ENCODE results near the gene WNT11.

The WNT11 gene

DNA sequence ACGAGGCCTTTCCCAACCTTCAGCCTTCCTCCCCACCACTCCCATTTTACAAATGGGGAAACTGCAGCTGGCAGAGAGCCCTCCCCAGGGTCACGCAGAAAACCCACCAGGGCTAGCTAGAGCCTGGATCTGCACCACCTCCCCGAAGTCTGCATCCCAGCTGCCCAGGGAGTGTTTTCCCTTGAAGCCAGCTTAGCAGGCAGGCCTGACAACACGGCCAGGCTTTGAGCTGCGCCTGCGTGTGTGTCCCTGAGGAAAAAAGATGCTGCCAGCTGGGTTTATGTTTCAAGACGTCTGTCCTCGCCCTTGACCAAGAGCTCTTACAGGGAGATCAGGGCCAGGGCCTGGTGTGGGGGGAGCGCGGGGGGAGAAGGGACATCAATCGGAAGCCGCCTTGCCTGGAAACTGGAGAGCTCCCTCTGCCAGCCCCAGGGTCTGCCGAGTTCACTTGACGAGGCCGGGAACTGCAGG is 20.3 kb downstream of the WNT11 start:
- Histone ChIP-seq H4K8ac (ENCODE audit: low read depth, low read length) (no peak overlapping the region), H3K79me2 (ENCODE audit: control insufficient read depth, insufficient read depth, low read length) (no peaks in the 10 kb centered on the region), H3K79me1 (ENCODE audit: low read length) (no peaks in the 10 kb centered on the region), H3K18ac (ENCODE audit: low read length) (no peak overlapping the region), H3K27me3 (ENCODE audit: insufficient read depth, low read length, poor library complexity) (no peaks in the 10 kb centered on the region), H3K9ac (ENCODE audit: low read length) (no peak overlapping the region), H3K36me3 (ENCODE audit: control insufficient read depth, insufficient read depth, low read length) (no peaks in the 10 kb centered on the region), H2BK5ac (ENCODE audit: low read length) (no peak overlapping the region), H3K4me2 (ENCODE audit: low read length) (no peak overlapping the region), H3K23ac (ENCODE audit: low read length) (no peak overlapping the region), H3K56ac (ENCODE audit: low read length) (peak overlapping the region; percentile 52), H3K4me1 (ENCODE audit: control insufficient read depth, low read depth, low read length) (peaks cover 2% of the 10 kb centered on the region), H3K27ac (ENCODE audit: low read depth, low read length) (no peak overlapping the region), H2BK120ac (ENCODE audit: low read depth, low read length) (no peak overlapping the region), H3K4me3 (ENCODE audit: low read length) (no peak overlapping the region), H4K5ac (ENCODE audit: low read length) (no peak overlapping the region), H3K4ac (ENCODE audit: low read depth, low read length) (no peak overlapping the region), H2AK5ac (ENCODE audit: low read length) (no peak overlapping the region), H2BK15ac (replicated peaks; ENCODE audit: low read depth) (no peak overlapping the region)
- WGBS (ENCODE audit: extremely low coverage, insufficient coverage, low lambda C conversion rate), result no CpG with 5 or more reads among the region's 15 CpGs
- no peak for DNase-seq

DNA sequence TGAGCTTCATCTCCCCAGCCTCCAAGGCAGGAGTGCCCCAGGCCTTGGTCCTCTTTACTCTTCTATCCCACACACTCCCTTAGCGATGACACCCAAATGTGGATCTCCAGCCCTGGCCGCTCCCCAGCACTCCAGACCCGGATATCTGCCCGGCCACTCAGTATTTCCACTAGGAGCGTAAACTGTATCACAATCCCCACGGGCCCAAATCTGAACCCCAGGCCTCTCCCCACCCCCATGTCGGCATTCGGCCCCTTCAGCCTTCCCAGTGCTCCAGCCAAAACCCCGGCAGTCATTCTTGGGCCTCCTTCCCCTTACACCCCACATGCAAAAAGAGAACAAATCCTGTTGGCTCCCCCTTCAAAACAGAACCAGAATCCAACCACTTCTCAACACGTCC is 20.8 kb downstream of the WNT11 start:
- Histone ChIP-seq H3K36me3 (ENCODE audit: control insufficient read depth, insufficient read depth, low read length) (no peaks in the 10 kb centered on the region), H3K4me2 (ENCODE audit: low read length) (no peak overlapping the region), H4K8ac (ENCODE audit: low read depth, low read length) (no peak overlapping the region), H3K4me1 (ENCODE audit: control insufficient read depth, low read depth, low read length) (peaks cover 2% of the 10 kb centered on the region), H3K27ac (ENCODE audit: low read depth, low read length) (no peak overlapping the region), H2BK15ac (replicated peaks; ENCODE audit: low read depth) (no peak overlapping the region), H3K27me3 (ENCODE audit: insufficient read depth, low read length, poor library complexity) (no peaks in the 10 kb centered on the region), H3K56ac (ENCODE audit: low read length) (no peak overlapping the region), H3K23ac (ENCODE audit: low read length) (no peak overlapping the region), H3K18ac (ENCODE audit: low read length) (no peak overlapping the region), H3K4me3 (ENCODE audit: low read length) (no peak overlapping the region), H4K5ac (ENCODE audit: low read length) (no peak overlapping the region), H3K79me1 (ENCODE audit: low read length) (no peaks in the 10 kb centered on the region), H3K9ac (ENCODE audit: low read length) (no peak overlapping the region), H2AK5ac (ENCODE audit: low read length) (no peak overlapping the region), H2BK5ac (ENCODE audit: low read length) (no peak overlapping the region), H2BK120ac (ENCODE audit: low read depth, low read length) (no peak overlapping the region), H3K4ac (ENCODE audit: low read depth, low read length) (no peak overlapping the region), H3K79me2 (ENCODE audit: control insufficient read depth, insufficient read depth, low read length) (no peaks in the 10 kb centered on the region)
- no peak for DNase-seq
- WGBS (ENCODE audit: extremely low coverage, insufficient coverage, low lambda C conversion rate), result no CpG with 5 or more reads among the region's 10 CpGs

DNA sequence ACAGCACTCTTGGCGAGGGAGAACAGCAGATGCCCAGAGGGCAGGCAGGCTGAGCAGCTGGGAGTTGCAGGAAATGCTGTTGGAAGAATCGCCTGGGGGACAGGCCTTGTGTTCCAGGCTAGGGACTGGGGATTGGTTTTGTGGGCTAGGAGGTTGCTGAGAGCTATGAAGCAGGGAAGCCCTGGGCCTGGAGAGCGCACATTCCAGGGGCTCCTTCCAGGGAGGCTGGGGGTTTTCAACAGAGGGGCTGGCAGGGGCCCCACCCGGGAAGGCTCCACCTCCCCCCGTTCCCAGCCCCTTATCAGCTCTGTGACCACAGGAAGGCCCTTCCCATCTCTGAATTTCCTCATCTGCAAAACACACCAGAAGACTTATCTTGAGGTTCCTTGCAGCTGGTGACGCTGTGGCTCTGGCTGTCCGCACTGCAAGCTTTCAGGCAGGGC is 21.7 kb downstream of the WNT11 start:
- Histone ChIP-seq H4K5ac (ENCODE audit: low read length) (no peak overlapping the region), H3K27ac (ENCODE audit: low read depth, low read length) (no peak overlapping the region), H3K4me3 (ENCODE audit: low read length) (no peak overlapping the region), H3K18ac (ENCODE audit: low read length) (no peak overlapping the region), H2AK5ac (ENCODE audit: low read length) (no peak overlapping the region), H3K4me1 (ENCODE audit: control insufficient read depth, low read depth, low read length) (peaks cover 2% of the 10 kb centered on the region), H3K27me3 (ENCODE audit: insufficient read depth, low read length, poor library complexity) (no peaks in the 10 kb centered on the region), H3K36me3 (ENCODE audit: control insufficient read depth, insufficient read depth, low read length) (no peaks in the 10 kb centered on the region), H2BK120ac (ENCODE audit: low read depth, low read length) (no peak overlapping the region), H3K79me1 (ENCODE audit: low read length) (no peaks in the 10 kb centered on the region), H3K4ac (ENCODE audit: low read depth, low read length) (no peak overlapping the region), H2BK5ac (ENCODE audit: low read length) (no peak overlapping the region), H4K8ac (ENCODE audit: low read depth, low read length) (no peak overlapping the region), H3K79me2 (ENCODE audit: control insufficient read depth, insufficient read depth, low read length) (no peaks in the 10 kb centered on the region), H3K4me2 (ENCODE audit: low read length) (no peak overlapping the region), H3K9ac (ENCODE audit: low read length) (no peak overlapping the region), H3K56ac (ENCODE audit: low read length) (no peak overlapping the region), H3K23ac (ENCODE audit: low read length) (no peak overlapping the region), H2BK15ac (replicated peaks; ENCODE audit: low read depth) (no peak overlapping the region)
- DNase-seq, result peak; percentile 80
- no CpG with 5 or more reads among the region's 7 CpGs for WGBS (ENCODE audit: extremely low coverage, insufficient coverage, low lambda C conversion rate)

DNA sequence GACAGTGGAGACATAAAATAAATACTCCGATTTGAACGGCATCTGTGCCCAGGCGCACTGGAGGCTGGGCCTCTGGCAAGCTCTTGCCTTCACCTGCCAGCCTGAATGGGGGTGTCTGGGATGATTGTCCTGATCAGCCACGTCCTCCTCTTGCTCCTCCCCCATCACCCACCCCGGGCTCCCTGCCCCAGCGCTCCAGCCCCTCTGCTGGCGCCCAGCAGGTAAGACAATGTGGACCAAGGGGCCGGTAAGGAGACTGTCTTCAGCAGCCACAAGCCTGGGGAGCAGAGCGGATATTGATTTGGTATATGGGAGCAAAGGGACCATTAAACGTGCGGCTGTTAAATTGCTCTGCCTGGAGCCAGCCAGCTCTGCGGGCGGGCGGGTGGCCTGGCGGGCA is 24.9 kb downstream of the WNT11 start:
- peaks cover 2% of the 10 kb centered on the region for H3K4me1 ChIP-seq (ENCODE audit: control insufficient read depth, low read depth, low read length)
- no peaks in the 10 kb centered on the region for H3K79me2 ChIP-seq (ENCODE audit: control insufficient read depth, insufficient read depth, low read length)
- WGBS (ENCODE audit: extremely low coverage, insufficient coverage, low lambda C conversion rate), result no CpG with 5 or more reads among the region's 15 CpGs
- H3K4me2 ChIP-seq (ENCODE audit: low read length), result no peak overlapping the region
- no peak overlapping the region for H3K27ac ChIP-seq (ENCODE audit: low read depth, low read length)
- H3K79me1 ChIP-seq (ENCODE audit: low read length), result no peaks in the 10 kb centered on the region
- H4K5ac ChIP-seq (ENCODE audit: low read length), result no peak overlapping the region
- H3K56ac ChIP-seq (ENCODE audit: low read length), result no peak overlapping the region
- H3K4ac ChIP-seq (ENCODE audit: low read depth, low read length), result no peak overlapping the region
- H2AK5ac ChIP-seq (ENCODE audit: low read length), result no peak overlapping the region
- H3K9ac ChIP-seq (ENCODE audit: low read length), result no peak overlapping the region
- H3K27me3 ChIP-seq (ENCODE audit: insufficient read depth, low read length, poor library complexity), result no peaks in the 10 kb centered on the region
- H2BK120ac ChIP-seq (ENCODE audit: low read depth, low read length), result no peak overlapping the region
- H3K4me3 ChIP-seq (ENCODE audit: low read length), result no peak overlapping the region
- no peak overlapping the region for H2BK5ac ChIP-seq (ENCODE audit: low read length)
- H3K36me3 ChIP-seq (ENCODE audit: control insufficient read depth, insufficient read depth, low read length), result no peaks in the 10 kb centered on the region
- no peak overlapping the region for H3K18ac ChIP-seq (ENCODE audit: low read length)
- H2BK15ac ChIP-seq (replicated peaks; ENCODE audit: low read depth), result no peak overlapping the region
- H4K8ac ChIP-seq (ENCODE audit: low read depth, low read length), result no peak overlapping the region
- peak; percentile 27 for DNase-seq
- no peak overlapping the region for H3K23ac ChIP-seq (ENCODE audit: low read length)

DNA sequence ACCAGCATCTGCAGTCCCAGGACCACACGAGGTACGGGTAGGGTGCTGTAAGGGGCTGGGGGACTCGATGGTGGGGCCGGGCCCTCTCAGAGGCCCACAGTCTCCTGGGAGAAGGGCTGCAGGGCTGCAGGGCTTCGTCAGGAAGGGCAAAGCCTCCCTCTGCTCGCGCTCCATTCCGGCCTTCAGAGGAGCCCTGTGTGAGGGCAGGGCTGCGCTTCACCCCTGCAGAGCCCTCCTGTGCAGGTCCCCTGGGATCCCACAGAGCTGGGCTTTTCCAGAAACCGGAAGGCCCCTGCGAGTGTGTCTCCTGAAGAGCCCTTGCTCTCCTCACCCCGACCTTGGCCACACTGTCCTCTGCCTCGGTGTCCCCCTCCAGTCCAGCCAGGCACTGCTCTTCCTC is 27.2 kb downstream of the WNT11 start:
- H3K56ac ChIP-seq (ENCODE audit: low read length), result no peak overlapping the region
- H3K27me3 ChIP-seq (ENCODE audit: insufficient read depth, low read length, poor library complexity), result no peaks in the 10 kb centered on the region
- no peaks in the 10 kb centered on the region for H3K79me1 ChIP-seq (ENCODE audit: low read length)
- no peak overlapping the region for H4K5ac ChIP-seq (ENCODE audit: low read length)
- no peak overlapping the region for H3K23ac ChIP-seq (ENCODE audit: low read length)
- no peak overlapping the region for H3K9ac ChIP-seq (ENCODE audit: low read length)
- H3K18ac ChIP-seq (ENCODE audit: low read length), result no peak overlapping the region
- no peak overlapping the region for H3K27ac ChIP-seq (ENCODE audit: low read depth, low read length)
- H3K4me3 ChIP-seq (ENCODE audit: low read length), result no peak overlapping the region
- no peak overlapping the region for H2BK15ac ChIP-seq (replicated peaks; ENCODE audit: low read depth)
- H3K4ac ChIP-seq (ENCODE audit: low read depth, low read length), result no peak overlapping the region
- DNase-seq, result no peak
- no peak overlapping the region for H3K4me2 ChIP-seq (ENCODE audit: low read length)
- H2BK120ac ChIP-seq (ENCODE audit: low read depth, low read length), result no peak overlapping the region
- H3K79me2 ChIP-seq (ENCODE audit: control insufficient read depth, insufficient read depth, low read length), result no peaks in the 10 kb centered on the region
- no peaks in the 10 kb centered on the region for H3K36me3 ChIP-seq (ENCODE audit: control insufficient read depth, insufficient read depth, low read length)
- no CpG with 5 or more reads among the region's 13 CpGs for WGBS (ENCODE audit: extremely low coverage, insufficient coverage, low lambda C conversion rate)
- H4K8ac ChIP-seq (ENCODE audit: low read depth, low read length), result no peak overlapping the region
- no peak overlapping the region for H2BK5ac ChIP-seq (ENCODE audit: low read length)
- no peak overlapping the region for H2AK5ac ChIP-seq (ENCODE audit: low read length)
- peaks cover 3% of the 10 kb centered on the region for H3K4me1 ChIP-seq (ENCODE audit: control insufficient read depth, low read depth, low read length)

DNA sequence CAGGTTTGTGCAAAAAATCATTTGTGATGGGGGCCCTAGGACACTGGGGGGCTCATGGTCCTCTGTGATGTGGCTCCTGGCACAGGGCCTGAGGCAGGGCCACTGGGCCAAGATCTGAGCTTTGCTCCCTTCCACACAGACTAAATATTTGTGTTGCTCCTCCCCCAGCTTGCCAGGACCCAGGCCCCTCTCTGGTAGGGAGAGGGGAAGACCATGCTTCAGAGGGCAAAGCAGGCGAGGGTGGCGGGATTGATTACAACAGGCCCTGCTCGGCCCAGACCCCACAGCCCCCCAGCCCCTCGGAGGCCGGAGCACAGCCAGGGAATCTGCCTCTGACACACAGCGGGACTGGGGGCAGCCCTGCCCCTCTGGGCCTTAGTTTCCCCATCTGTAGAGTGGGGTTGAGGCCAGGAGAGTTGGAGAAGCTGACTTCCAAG is 29.0 kb downstream of the WNT11 start:
- no peak overlapping the region for H3K23ac ChIP-seq (ENCODE audit: low read length)
- no peak overlapping the region for H4K8ac ChIP-seq (ENCODE audit: low read depth, low read length)
- peaks cover 3% of the 10 kb centered on the region for H3K4me1 ChIP-seq (ENCODE audit: control insufficient read depth, low read depth, low read length)
- no peak overlapping the region for H4K5ac ChIP-seq (ENCODE audit: low read length)
- no peaks in the 10 kb centered on the region for H3K36me3 ChIP-seq (ENCODE audit: control insufficient read depth, insufficient read depth, low read length)
- no peak overlapping the region for H3K18ac ChIP-seq (ENCODE audit: low read length)
- no peak overlapping the region for H3K56ac ChIP-seq (ENCODE audit: low read length)
- H3K4ac ChIP-seq (ENCODE audit: low read depth, low read length), result no peak overlapping the region
- H3K27me3 ChIP-seq (ENCODE audit: insufficient read depth, low read length, poor library complexity), result no peaks in the 10 kb centered on the region
- no peak overlapping the region for H2BK120ac ChIP-seq (ENCODE audit: low read depth, low read length)
- no peak overlapping the region for H3K4me2 ChIP-seq (ENCODE audit: low read length)
- H2BK5ac ChIP-seq (ENCODE audit: low read length), result no peak overlapping the region
- no peak overlapping the region for H2AK5ac ChIP-seq (ENCODE audit: low read length)
- no peak overlapping the region for H2BK15ac ChIP-seq (replicated peaks; ENCODE audit: low read depth)
- no peak overlapping the region for H3K9ac ChIP-seq (ENCODE audit: low read length)
- no peaks in the 10 kb centered on the region for H3K79me2 ChIP-seq (ENCODE audit: control insufficient read depth, insufficient read depth, low read length)
- WGBS (ENCODE audit: extremely low coverage, insufficient coverage, low lambda C conversion rate), result no CpG with 5 or more reads among the region's 6 CpGs
- H3K4me3 ChIP-seq (ENCODE audit: low read length), result no peak overlapping the region
- no peaks in the 10 kb centered on the region for H3K79me1 ChIP-seq (ENCODE audit: low read length)
- no peak for DNase-seq
- H3K27ac ChIP-seq (ENCODE audit: low read depth, low read length), result no peak overlapping the region
